Kasumi-1 (cell line): Measurements from ENCODE around the gene MAN1C1.

Source experiments
- DNase-seq, 2 experiments: peaks; one replicate each; lab custom pipeline; 2025; lab: John Stamatoyannopoulos, UW

Gene MAN1C1

DNA sequence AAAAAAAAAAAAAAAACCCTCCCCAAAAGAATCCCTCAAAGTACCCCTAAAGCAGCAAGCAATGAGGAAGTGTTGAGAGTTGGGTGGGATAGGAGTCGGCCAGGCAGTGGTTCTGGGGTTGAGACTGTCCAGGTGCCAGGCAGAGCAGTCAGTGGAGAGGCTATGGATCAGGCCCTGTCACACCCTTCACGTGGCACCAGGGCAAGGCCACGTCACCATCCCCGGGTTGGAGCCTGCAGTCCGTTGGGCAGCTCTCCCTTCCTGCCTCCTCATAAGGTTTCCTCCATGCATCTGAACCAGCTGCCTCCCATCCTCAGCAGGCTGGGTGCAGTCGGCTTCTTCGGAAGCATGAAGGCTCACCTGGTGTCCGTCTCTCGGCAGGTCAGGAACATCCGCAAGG is 146.9 kb downstream of the MAN1C1 start:
- no peak for DNase-seq

- DNase-seq: peak in 1 of 2 experiments; percentile 19
Measured at GRCh38 chr1:25765136-25765922, 148.7 kb downstream of the MAN1C1 start.

DNA sequence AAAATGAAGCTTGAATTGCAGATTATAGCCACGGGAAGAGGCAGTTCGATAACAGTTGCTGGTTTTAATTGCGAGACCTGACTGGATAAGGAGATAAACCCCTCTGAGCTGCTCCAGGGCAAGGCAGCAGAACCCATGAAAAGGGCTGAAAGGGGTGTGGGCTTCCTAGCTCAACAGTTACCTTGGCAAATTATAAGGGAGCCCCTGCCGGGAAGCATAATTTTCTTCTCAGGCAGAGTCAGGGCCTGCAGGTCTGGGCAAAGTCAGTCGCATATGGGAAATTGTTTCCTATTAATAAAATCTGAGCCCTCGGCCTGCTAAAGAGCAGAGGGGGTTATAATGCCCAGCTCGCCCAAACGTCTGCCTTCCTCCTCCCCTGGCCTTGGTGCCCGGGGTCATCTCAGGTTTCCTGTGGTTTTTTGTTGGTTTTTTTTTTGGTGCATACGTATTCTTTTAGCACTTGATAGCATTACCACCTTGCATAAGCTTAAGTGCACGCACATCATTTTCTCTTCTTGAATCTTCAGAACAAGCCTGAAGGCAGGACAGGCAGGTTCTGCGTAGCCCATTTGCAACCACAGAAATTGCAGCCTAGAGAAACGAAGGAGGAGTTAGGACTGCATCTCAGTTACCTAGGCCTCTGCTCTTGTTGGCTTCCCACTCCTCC is 149.5 kb downstream of the MAN1C1 start:
- DNase-seq: no peak

DNA sequence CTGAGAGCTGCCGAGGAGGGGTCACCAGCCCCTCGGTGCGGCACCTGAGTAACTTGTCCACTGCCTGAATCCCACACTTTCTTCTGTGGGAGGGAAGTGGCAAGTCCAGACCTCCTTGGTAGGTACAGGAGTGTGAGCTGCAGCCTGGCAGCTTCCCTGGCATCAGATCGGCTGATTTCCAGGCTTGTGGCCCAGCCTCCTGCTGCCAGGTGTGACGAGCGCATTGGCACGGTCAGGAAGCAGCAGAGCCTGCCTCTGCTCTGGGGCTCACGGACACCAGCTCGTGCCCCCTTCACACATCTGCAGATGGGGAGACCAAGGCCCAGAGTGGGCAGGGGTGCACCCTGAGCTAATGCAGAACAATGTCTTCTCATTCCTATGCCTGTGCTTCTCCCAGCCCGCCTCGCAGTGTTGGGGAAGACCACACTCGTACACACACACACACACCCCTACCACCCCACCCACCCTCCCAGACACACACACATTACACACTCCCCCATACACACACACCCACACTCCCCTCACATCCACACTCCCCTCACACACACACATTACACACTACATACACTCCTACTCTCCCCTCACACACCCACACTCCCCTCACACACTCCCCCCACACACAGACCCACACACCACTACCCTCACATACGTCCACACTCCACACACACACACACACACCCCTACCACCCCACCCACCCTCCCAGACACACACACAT is 150.3 kb downstream of the MAN1C1 start:
- DNase-seq: no peak

- DNase-seq: no peak
Measured at GRCh38 chr1:25767437-25767770, 150.8 kb downstream of the MAN1C1 start.

- no peak for DNase-seq
Measured at GRCh38 chr1:25768999-25769398, 152.4 kb downstream of the MAN1C1 start.

DNA sequence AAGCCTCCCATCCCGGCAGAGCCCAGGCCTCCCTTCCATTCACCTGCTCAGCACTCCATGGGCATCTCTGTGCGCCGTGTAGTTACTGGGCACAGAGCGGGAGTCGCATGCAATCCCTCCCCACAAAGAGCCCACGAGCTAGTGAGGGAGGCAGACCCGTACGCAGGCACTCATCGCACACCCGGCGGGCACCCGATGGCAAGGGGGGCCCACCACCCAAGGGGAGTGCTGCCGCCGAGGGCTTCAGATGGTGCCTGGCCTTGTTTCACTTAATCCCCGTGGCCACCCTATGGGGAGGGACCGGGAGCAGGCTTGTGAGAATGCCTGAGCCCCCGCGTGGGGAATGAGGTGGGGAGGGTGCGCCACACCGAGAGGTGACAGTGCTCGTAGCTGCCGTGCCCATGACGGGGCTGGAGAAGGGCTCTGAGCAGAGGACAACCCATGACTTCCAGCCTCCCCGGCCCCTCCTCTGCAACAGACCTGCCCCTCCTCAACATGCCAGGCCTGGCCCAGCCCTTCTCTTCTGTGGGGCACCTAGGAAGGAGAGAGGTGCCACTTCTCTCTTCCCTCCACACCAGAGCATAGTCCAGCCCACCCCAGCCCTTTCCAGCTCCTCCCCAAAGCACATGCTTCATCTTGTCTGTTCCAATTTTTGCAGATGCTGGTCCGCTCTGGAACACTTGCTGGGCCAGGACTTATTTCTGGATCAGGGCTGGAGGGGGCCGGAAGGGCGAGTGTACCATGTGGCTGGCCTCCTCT is 153.2 kb downstream of the MAN1C1 start:
- no peak for DNase-seq

DNA sequence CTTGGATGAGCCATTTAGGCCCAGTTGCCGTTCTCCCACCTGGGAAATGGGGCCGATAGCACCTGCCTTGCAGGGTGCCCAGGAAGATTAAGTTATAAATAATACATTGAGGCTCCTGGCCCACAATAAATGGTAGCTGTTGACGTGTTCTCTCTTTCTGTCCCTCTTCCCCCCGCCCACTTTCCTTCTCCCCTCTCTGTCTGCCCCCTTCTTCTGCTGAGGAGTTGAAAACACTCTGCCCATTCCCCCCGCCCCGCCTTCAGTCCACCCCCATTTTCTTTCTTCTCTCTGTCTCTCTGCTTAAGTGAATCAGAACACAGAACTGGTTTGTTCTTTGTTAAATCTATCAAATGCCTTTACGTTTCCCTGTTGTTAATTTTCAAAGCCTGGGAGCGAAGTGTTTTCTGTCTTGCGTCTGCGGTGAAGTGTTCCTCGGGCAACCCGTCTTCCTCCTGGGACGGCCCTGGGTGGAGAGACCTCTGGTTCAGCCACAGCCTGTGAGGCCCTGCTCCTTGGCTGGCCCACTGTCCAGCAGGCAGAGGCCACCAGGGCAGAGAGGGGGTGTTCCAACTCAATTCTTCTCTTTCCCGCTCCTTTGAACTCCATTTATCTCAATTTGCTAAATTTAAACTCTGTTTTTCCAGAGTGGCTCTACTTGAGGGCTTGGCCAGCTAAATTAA is 154.1 kb downstream of the MAN1C1 start:
- no peak for DNase-seq

DNA sequence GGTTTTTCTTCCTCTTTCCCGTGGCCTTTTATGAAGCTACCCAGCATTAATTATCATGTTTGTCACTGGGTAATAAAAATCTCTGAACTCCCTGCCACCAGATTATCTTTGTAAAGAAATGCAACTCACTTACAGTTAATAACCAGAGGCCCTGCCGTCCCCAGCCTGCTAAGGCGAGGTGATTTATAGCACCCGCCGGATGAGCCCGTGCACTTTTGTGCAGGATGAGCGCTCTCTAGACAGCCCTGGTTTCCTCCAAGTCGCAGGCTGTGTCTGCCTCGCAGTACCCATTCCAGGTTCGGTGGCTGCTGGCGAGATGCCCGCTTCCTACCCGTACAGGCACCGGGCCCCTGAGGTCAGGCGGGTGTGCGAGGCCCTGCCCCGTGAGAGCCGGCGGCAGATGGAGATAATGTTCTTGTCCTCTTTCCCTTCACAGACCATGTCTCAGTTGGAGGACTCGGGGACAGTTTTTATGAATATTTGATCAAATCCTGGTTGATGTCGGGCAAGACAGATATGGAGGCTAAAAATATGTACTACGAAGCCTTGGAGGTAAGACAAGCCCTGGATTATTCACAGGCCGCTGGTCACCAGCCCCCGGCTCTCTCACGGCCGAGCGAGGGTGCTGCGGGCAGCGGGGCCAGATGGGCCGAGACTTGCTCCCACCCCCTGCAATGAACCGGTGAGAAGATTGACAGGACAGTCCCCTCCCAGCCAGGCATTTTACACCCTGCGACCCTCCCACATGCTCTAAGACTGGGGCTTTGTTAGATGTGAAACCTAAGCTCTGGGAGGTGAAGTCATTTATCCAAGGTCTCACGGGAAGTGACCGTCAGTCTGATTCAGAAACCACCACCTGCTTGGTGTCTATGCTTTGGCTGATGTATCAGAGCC is 154.9 kb downstream of the MAN1C1 start:
- peak; percentile 45 to 50 for DNase-seq

DNA sequence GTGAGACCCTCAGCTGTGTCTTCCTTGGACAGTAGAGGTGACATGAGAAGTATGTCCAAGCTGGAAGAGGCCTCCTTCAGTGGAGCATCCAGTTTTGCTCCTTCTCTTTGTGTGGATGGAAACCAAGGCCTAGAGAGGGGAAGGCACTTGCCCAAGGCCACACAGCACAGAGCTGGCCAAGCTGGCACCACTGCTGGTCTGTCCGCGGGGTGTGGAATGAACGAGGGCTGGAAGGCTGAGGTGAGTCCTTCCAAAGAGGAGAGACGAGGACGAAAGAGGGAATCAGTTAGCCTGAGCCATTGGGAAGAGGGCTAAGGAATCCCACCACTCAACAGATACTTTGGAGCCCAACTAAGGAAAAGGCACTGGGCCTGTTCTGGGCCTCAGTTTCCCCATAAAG is 155.6 kb downstream of the MAN1C1 start:
- no peak for DNase-seq

DNA sequence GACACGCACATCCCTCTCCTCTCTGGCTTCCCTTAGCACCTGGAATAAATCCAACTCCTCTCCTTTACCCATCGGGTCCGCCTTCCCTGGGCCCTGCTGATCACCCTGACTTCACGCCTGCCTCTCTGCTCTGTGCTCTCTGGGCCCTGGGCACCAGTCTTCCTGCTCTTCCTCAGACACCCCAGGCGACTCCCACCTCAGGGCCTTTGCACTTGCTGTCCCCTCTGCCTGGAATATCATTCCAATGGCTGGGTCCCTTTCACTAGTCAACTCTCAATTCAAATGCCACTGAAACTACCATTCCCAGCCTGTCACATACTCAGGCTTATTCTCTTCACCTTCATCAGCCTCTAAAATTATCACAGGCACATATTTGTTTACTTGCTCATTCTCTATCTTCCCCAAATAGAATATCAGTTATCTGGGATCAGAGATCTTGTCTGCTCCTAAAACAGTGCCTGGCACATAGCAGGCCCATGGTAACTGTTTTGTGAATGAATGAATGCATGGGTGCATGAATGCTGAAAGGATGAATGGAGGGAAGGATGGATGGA is 156.2 kb downstream of the MAN1C1 start:
- no peak for DNase-seq

- no peak for DNase-seq
Measured at GRCh38 chr1:25773441-25774125, 157.0 kb downstream of the MAN1C1 start.

DNA sequence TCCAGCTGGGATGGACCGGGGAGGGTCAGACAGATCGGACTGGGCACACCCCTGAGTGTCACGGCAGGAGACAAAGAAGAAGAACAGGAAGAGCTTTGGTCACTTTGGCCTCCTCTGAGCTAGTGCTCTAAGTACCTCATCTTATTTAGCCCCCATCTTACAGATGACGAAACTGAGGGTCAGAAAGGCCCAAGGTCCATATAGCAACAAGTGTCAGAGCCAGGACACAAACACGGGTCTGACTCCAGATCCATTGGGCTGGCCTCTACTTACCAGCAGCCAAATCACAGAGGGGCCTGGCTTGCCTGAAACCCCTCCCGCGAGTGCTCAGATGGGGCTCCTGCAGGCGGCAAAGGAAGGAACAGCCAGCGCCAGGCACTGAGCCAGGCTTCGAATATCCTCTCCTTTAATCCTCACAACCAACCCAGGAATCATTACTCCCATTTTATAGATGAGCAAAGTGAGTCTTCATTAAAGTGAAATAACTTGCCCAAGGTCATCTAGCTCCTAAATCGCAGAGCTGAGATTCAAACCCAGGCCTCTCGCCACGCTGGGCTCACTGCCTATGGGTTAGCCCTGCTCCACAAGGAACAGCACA is 157.7 kb downstream of the MAN1C1 start:
- no peak for DNase-seq

GRCh38 chr1:25774921-25775771 is 158.6 kb downstream of the MAN1C1 start:
- peak in 1 of 2 experiments; percentile 21 for DNase-seq

GRCh38 chr1:25779388-25779787 is 162.8 kb downstream of the MAN1C1 start:
- DNase-seq: no peak

DNA sequence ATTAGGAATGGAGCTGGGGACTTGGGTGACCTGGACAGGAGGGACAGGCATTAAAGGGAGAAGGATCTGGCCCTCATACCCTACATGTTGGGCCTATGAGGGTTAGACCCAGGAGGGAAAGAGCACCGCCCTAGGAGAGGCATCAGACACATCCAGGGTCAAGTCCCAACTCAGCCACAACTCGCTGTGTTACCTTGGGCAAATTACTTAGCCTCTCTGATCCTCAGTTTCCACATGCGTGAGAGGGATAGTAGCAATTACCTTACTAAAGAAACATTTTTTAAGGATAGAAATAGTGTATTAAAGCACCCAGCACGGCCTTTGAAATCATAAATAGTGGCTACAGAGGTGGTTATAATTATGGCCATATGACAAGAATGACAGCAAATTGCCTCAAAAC is 163.3 kb downstream of the MAN1C1 start:
- DNase-seq: no peak

DNA sequence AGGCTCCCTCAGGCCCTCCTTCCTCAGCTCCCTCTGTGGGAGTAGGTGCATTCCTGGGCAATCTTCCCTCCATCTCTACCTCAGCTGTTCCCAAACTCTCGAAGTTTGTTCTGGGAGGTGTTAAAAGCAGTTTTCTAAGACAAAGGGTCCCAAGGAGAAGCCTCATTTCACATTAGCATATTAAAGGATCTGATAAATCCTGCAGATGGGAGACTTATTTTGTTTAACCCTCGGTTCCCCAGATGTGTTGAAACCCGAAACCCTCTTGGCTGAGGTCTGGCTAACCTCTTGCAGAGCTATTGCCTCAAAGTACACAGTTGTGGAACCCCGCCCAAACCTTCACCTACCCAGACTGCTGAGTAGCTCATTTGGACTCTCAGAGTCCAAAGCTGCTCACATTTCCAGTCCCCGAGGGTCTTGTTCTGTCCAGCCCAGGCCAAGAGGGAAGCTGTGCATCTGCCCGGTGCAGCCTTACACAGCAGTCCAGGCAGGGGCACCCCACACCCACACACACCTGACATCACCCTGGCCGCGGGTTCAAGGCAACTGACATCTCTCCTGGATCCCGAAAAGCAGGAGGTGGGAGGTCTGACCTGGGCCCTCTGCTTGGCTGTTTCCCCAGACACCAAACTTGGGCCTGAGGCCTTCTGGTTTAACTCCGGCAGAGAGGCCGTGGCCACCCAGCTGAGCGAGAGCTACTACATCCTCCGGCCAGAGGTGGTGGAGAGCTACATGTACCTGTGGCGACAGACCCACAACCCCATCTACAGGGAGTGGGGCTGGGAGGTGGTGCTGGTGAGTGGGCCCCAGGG is 163.9 kb downstream of the MAN1C1 start:
- no peak for DNase-seq

DNA sequence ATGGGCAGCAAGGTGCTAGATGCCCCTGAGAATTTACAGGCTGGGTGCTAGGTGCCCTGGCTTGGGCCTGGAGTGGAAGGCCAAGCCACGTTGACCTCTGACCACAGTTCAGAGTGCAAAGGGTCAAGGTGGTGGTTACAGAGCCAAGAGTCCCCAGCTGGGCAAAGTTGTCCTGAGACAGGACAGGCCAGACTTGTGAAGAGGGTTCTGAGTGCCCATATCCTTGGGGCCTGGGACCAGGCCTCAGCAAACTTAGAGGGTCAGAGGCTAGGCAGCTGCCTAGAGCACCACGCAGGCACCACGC is 164.5 kb downstream of the MAN1C1 start:
- no peak for DNase-seq
